A204.1 (cell line): Measurements from ENCODE around the gene UBL4B.

ENCODE experiments used
- FAIRE-seq: peaks from 2 replicates; lab custom pipeline; 2012; peaks lifted over from hg19 to GRCh38; lab: Jason Lieb, UNC

Gene UBL4B

GRCh38 chr1:110155878-110156522 is 43.8 kb downstream of the UBL4B start:
- no peak for FAIRE-seq

- FAIRE-seq, result no peak
Measured at GRCh38 chr1:110158261-110158660, 46.0 kb downstream of the UBL4B start.

GRCh38 chr1:110159168-110159567 is 46.9 kb downstream of the UBL4B start:
- FAIRE-seq, result no peak

- FAIRE-seq, result no peak
Measured at GRCh38 chr1:110160538-110161100, 48.4 kb downstream of the UBL4B start.

GRCh38 chr1:110161165-110161564 is 48.9 kb downstream of the UBL4B start:
- FAIRE-seq, result no peak

- FAIRE-seq, result no peak
Measured at GRCh38 chr1:110161849-110162248, 49.6 kb downstream of the UBL4B start.
